GM18520 (cell line): Measurements from ENCODE around the gene FOXO6.

Source experiments
- ATAC-seq: cut with Tn5 transposase; IDR thresholded peaks from one replicate; pipeline ENCODE4 v1.9.1; 2021; ENCODE audit not compliant: unreplicated experiment

The FOXO6 gene

GRCh38 chr1:41397020-41397419 is 35.8 kb downstream of the FOXO6 start:
- ATAC-seq = no peak

GRCh38 chr1:41397753-41398330 is 36.6 kb downstream of the FOXO6 start:
- ATAC-seq = no peak

GRCh38 chr1:41399145-41399795 is 38.0 kb downstream of the FOXO6 start:
- ATAC-seq = no peak

- no peak for ATAC-seq
Observed at GRCh38 chr1:41400225-41400624, 39.0 kb downstream of the FOXO6 start.

GRCh38 chr1:41401899-41402298 is 40.7 kb downstream of the FOXO6 start:
- no peak for ATAC-seq

- ATAC-seq = no peak
Observed at GRCh38 chr1:41404308-41404761, 43.1 kb downstream of the FOXO6 start.

- no peak for ATAC-seq
Observed at GRCh38 chr1:41407664-41408252, 46.5 kb downstream of the FOXO6 start.

GRCh38 chr1:41408691-41409090 is 47.5 kb downstream of the FOXO6 start:
- ATAC-seq = no peak

- ATAC-seq = no peak
Observed at GRCh38 chr1:41409825-41410224, 48.6 kb downstream of the FOXO6 start.

GRCh38 chr1:41410462-41410861 is 49.2 kb downstream of the FOXO6 start:
- no peak for ATAC-seq

- ATAC-seq = no peak
Observed at GRCh38 chr1:41411229-41411628, 50.0 kb downstream of the FOXO6 start.

GRCh38 chr1:41412748-41413147 is 51.5 kb downstream of the FOXO6 start:
- ATAC-seq = no peak

GRCh38 chr1:41413748-41414281 is 52.6 kb downstream of the FOXO6 start:
- no peak for ATAC-seq

- no peak for ATAC-seq
Observed at GRCh38 chr1:41414296-41414695, 53.1 kb downstream of the FOXO6 start.

- no peak for ATAC-seq
Observed at GRCh38 chr1:41414716-41415306, 53.6 kb downstream of the FOXO6 start.

GRCh38 chr1:41416081-41416480 is 54.8 kb downstream of the FOXO6 start:
- no peak for ATAC-seq

- no peak for ATAC-seq
Observed at GRCh38 chr1:41416552-41417334, 55.5 kb downstream of the FOXO6 start.

GRCh38 chr1:41417335-41417682 is 56.1 kb downstream of the FOXO6 start:
- no peak for ATAC-seq

- no peak for ATAC-seq
Observed at GRCh38 chr1:41417746-41418145, 56.5 kb downstream of the FOXO6 start.

- no peak for ATAC-seq
Observed at GRCh38 chr1:41418857-41419583, 57.8 kb downstream of the FOXO6 start.
